ENCODE data around the gene HS1BP3. TPM values are rescaled to one million over a fixed set of nuclear protein-coding genes. Genes with fewer than 3 reads are reported as not detected.

HS1BP3 gene
- total RNA-seq, 1 donor from 2014 or later: 14.4 TPM

DNA sequence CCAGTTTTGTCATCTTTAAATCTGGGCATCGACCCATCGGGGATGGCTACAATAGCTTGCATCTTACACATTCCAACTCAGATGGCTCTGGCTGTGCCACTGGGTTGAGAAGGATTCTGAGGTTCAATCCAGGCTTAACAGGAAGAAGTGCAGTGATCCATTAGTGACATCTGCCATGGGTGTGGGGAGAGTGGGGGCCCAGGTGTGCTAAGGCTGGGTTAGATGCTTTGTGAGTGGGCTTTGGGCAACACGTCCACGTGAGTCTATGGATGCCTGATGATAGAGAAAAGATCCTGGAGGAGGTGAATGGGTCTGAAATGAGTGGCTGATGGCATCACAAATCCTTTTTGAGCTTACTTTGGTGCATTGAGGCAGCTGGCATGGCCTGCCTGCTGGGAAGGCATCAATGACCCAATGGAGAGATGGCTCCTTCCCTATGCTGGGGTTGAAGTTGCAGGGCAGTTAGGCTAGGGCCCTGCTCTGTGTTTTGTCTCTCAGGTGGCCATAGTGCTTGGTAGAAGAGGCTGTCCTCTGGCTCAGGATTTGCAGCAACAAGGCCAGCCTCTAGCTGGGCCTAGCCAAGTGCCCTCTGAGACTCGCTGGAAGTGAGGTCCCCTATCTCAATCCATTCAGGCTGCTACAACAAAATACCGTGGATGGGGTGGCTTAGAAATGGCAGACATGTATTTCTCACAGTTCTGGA lies 56.7 kb downstream of the HS1BP3 start:
- TF ChIP-seq, protein P1, sequence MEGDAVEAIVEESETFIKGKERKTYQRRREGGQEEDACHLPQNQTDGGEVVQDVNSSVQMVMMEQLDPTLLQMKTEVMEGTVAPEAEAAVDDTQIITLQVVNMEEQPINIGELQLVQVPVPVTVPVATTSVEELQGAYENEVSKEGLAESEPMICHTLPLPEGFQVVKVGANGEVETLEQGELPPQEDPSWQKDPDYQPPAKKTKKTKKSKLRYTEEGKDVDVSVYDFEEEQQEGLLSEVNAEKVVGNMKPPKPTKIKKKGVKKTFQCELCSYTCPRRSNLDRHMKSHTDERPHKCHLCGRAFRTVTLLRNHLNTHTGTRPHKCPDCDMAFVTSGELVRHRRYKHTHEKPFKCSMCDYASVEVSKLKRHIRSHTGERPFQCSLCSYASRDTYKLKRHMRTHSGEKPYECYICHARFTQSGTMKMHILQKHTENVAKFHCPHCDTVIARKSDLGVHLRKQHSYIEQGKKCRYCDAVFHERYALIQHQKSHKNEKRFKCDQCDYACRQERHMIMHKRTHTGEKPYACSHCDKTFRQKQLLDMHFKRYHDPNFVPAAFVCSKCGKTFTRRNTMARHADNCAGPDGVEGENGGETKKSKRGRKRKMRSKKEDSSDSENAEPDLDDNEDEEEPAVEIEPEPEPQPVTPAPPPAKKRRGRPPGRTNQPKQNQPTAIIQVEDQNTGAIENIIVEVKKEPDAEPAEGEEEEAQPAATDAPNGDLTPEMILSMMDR (conservative IDR thresholded peaks at IDR 0.05; ENCODE audit: low read depth, low read length): no peak
- no peak overlapping the region for H3K4me3 ChIP-seq (ENCODE audit: low read depth, low read length)
- no peak for DNase-seq (ENCODE audit: low read depth)

DNA sequence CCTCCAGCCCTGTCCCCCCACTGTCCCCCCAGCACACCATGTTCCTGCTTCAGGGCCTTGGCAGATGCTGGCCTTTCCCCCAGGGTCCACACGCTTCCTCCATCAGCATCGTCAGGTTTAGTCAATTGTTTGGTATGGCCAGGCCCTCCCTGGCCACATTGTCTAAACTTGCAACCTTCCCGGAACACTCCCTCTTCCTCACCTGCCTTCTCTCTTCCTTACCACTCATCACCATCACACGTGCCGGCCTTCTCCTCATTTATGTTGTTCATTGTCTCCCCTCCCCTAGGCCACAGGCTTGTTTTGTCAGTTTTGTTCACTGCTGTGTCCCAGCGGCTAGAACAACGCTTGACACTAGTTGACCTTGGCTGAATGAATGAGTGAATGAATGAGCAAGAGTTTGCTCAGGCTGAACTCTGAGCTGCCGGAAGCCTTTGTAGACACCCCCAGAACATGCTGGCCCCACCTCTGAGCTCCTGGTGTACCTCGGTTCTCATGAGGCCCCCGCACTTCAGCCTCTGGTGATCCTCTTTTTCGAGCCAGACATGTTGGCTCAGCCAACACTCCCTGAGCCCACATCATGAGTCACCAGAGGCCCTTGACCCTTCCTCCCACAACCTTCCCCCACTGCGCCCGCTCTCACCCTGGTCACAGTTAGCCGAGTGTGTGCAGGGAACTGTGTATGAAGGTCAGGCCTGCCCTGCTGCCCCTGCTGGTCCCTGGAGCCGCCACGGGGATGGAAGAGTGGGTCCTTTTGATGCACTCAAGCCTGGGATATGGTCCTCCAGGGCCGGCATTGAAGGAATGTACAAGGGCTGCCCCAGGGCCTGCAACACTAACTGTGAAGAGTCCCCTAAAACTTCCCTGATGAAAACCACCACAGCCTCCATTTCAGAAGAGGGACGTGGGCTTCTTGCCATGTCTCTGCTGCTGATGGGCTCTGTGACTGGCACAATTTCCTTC lies 57.5 kb downstream of the HS1BP3 start:
- DNase-seq (ENCODE audit: low read depth): peak; percentile 81
- TF ChIP-seq, protein P1 (conservative IDR thresholded peaks at IDR 0.05; ENCODE audit: low read depth, low read length): no peak
- no peak overlapping the region for H3K4me3 ChIP-seq (ENCODE audit: low read depth, low read length)

DNA sequence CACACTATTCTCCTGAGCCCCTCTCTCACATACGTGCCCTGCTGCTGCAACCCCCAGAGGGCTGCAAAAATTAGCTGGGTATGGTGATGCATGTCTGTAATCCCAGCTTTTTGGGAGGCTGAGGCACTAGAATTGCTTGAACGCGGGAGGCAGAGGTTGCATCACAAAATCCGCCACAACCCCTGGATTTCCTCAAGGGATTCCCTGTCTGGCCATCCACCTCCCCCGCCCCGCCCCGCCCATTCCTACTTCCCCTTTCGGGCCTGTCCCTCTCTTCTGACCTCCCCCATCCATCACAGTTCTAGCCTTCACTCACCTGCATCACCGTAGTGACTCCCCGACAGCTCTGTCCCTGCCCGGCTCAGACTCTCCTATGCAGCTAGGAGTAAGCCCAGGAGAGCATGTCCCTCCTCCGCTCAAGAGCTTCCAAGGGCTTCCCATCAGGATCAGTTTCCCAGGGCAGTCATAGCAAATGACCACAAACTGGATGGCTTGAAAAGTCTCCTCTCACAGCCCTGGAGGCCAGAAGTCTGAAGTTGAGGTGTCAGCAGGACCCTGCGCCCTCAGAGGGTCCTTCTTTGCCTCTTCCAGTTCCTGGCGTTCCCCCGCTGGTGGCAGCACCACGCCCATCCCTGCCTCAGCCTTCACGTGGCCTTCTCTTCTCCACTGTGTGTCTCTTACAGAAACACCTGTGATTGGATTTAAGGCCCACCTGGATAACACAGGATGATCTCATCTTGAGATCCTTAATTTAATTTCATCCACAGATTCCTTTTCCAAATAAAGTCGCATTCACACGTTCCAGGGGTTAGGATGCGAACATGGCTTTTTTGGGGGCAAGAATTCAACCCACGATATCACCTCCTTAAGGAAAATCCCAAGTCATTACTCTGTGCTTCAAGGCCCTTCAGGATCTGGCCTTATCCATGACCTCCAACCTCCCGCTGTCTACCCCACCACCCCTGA lies 58.5 kb downstream of the HS1BP3 start:
- DNase-seq (ENCODE audit: low read depth): no peak
- no peak overlapping the region for H3K4me3 ChIP-seq (ENCODE audit: low read depth, low read length)
- TF ChIP-seq, protein P1 (conservative IDR thresholded peaks at IDR 0.05; ENCODE audit: low read depth, low read length): no peak

DNA sequence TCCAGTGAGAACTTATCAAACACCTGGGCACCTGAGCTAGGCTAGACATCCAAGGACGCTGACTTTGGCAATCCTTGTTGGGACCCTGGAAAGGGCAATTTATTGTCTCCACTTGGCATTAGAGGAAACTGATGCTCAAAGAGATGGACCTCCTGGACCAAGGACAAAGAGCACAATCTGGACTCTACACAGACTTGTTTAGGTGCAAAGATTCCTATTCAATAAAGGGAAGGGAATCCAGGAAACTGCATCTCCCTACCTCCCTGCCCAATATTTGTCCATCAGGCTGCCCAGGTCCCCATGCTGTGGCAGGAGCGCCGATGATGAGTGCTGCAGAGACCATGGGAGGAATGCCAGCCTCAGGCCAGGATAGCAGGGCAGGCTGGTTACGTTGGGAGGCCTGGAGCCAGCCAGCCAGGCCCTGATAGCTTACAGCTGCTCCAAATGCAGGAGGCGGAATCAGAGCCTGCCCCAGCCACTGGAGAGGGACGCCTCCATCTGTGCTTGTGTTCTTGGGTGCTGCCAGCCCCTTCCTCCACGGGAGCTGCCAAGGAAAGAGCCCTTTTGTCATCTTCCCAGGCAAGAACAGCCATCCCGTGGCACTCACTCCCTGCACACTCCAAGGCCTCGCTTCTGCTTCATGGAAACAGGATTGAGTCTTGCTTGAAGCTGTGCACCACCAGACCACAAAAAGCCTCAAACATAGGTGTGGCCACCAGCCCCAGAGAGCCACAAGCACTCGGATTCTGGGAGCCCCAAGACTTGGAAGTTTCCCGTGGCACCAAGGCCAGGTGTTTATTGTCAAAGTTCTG lies 60.0 kb downstream of the HS1BP3 start:
- H3K4me3 ChIP-seq (ENCODE audit: low read depth, low read length): no peak overlapping the region
- TF ChIP-seq, protein P1 (conservative IDR thresholded peaks at IDR 0.05; ENCODE audit: low read depth, low read length): no peak
- DNase-seq (ENCODE audit: low read depth): no peak

DNA sequence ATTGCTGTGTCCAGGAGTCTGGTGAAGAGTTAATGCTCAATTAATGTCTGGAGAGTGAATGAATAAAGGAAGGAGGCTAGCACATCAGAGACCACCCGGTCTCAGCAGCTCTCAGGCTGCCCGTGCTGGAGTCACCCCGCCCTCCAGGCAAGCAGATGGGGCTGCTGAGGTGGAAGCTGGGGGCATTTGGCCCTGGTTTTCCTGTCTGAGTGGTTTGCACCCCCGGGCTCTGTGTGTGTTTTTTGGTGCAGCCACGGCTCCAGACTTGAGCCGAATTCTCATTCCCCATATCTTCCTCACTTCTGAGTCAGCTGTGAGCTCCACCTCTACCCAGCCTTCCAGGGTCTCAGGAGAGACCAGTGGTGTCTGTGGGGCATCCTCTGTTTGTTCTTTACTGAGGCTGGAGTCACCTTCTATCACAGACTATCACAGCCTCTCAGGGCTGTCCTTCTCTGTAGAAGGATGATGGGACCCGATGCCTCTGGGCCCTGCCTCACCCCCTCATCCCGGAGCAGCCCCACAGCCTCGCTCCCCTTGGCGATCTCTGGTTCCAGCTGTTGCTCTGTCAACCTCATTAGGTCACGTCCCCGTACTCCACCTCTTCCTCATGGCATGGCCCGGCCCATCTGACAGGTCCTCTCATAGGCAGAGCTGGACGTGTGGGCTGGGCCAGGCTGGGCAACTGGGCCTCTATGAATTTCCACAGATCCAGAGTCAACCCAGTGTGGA lies 60.8 kb downstream of the HS1BP3 start:
- H3K4me3 ChIP-seq (ENCODE audit: low read depth, low read length): no peak overlapping the region
- TF ChIP-seq, protein P1 (conservative IDR thresholded peaks at IDR 0.05; ENCODE audit: low read depth, low read length): no peak
- DNase-seq (ENCODE audit: low read depth): no peak
